ENCODE measurements around the gene TNIP1.

DNA sequence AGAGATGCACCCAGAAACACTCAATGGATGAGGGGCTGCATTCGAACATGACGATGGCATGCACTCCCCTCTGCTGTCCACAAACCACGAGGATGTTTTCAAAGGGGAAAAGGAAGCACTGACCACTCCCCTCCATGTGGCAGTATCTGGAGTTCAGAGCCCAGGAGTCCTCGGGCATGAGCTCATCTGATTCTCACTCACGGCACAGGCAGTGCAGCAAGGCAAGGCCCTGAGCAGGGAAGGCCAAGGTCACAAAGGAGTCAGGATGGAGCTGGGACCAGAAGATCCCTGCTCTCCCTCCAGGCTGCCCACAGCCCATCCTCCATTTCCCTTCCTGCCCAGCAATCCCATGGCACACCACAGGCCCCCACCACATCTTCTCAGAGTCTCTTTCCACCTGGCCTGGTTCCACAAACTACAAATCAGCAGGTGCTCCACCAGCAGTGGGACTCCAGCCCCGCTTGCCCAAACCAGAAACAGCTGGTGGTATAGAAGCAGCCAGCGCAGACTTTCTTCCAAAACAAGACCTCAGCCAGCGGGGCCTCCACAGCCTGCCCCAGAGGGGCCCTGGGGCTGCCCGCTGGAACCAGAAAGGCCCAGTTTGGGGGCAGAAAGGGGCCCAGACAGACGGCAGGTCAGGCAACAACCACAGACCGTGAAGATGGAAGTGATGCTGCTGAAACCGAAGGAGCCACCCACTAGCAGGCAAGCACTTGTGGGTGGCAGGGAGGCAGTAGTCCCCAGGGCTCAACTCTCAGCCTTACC, 12.2 kb downstream of the TNIP1 start:
- TF ChIP-seq, protein P1, sequence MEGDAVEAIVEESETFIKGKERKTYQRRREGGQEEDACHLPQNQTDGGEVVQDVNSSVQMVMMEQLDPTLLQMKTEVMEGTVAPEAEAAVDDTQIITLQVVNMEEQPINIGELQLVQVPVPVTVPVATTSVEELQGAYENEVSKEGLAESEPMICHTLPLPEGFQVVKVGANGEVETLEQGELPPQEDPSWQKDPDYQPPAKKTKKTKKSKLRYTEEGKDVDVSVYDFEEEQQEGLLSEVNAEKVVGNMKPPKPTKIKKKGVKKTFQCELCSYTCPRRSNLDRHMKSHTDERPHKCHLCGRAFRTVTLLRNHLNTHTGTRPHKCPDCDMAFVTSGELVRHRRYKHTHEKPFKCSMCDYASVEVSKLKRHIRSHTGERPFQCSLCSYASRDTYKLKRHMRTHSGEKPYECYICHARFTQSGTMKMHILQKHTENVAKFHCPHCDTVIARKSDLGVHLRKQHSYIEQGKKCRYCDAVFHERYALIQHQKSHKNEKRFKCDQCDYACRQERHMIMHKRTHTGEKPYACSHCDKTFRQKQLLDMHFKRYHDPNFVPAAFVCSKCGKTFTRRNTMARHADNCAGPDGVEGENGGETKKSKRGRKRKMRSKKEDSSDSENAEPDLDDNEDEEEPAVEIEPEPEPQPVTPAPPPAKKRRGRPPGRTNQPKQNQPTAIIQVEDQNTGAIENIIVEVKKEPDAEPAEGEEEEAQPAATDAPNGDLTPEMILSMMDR (conservative IDR thresholded peaks at IDR 0.05 in 1 of 2, IDR thresholded peaks at IDR 0.05 in 1 of 2; ENCODE audit: extremely low read depth in 1 of 2, insufficient read depth in 1 of 2, low read depth in 1 of 2, low read length in 2 of 2), result no peak
- TF ChIP-seq EZH2 (IDR thresholded peaks at IDR 0.05; ENCODE audit: borderline replicate concordance, low read length), result no peak
